Keratinocyte (primary cell): Measurements from ENCODE around the gene DLX2. TPM values are rescaled to one million over a fixed set of nuclear protein-coding genes. Genes with fewer than 3 reads are reported as not detected.

Source experiments
- DNase-seq: peaks from one replicate; pipeline ENCODE4 v3.0.0-alpha.2; 2011; ENCODE audit warnings: low read depth, missing footprints, low spot score
- FAIRE-seq: peaks from 2 replicates; lab custom pipeline; 2011; peaks lifted over from hg19 to GRCh38; lab: Jason Lieb, UNC
- H2AFZ ChIP-seq: 2 replicates; pipeline ENCODE4 v1.6.0; 2012; ENCODE audit warnings: low read length, control low read depth, inconsistent platforms; ENCODE audit not compliant: control insufficient read depth
- H3K27ac ChIP-seq: 2 replicates; pipeline ENCODE4 v1.5.1; 2011; ENCODE audit warnings: low read length; ENCODE audit not compliant: control insufficient read depth, insufficient read depth
- H3K27me3 ChIP-seq: 3 replicates; pipeline ENCODE4 v1.6.0; 2011; ENCODE audit warnings: low read length; ENCODE audit not compliant: control insufficient read depth, insufficient read depth; ENCODE audit errors: extremely low read depth
- H3K36me3 ChIP-seq, 2 experiments: 2 replicates in 1 of 2; 3 replicates in 1 of 2; pipeline ENCODE4 v1.5.1; 2011; ENCODE audit warnings: low read length in 2 of 2, mild to moderate bottlenecking in 1 of 2; ENCODE audit not compliant: control insufficient read depth in 2 of 2, insufficient read depth in 2 of 2; ENCODE audit errors: extremely low read depth in 1 of 2
- H3K4me1 ChIP-seq: 3 replicates; pipeline ENCODE4 v1.5.1; 2011; ENCODE audit warnings: low read length; ENCODE audit not compliant: control insufficient read depth, insufficient read depth; ENCODE audit errors: extremely low read depth
- H3K4me2 ChIP-seq: 3 replicates; pipeline ENCODE4 v1.6.0; 2011; ENCODE audit warnings: low read depth, low read length; ENCODE audit not compliant: control insufficient read depth, insufficient read depth; ENCODE audit errors: extremely low read depth
- H3K4me3 ChIP-seq, 3 experiments: fragments of 200-600 bp in 1 of 3; sonication (generic) in 1 of 3; 2 replicates in 2 of 3; 3 replicates in 1 of 3; pipeline ENCODE4 v1.5.1; 2011 to 2016; ENCODE audit warnings: low read length in 3 of 3, mild to moderate bottlenecking in 3 of 3, control low read depth in 2 of 3, inconsistent platforms in 1 of 3, low read depth in 1 of 3, mixed read lengths in 1 of 3, mixed run types in 1 of 3, moderate library complexity in 1 of 3; ENCODE audit not compliant: control insufficient read depth in 2 of 3, insufficient read depth in 2 of 3; ENCODE audit errors: extremely low read depth in 1 of 3
- H3K79me2 ChIP-seq: 2 replicates; pipeline ENCODE4 v1.6.0; 2012; ENCODE audit warnings: low read length; ENCODE audit not compliant: control insufficient read depth, insufficient read depth
- H3K9ac ChIP-seq: 3 replicates; pipeline ENCODE4 v1.6.0; 2011; ENCODE audit warnings: low read length; ENCODE audit not compliant: control insufficient read depth, insufficient read depth; ENCODE audit errors: extremely low read depth
- H3K9me1 ChIP-seq: 3 replicates; pipeline ENCODE4 v1.6.0; 2011; ENCODE audit warnings: low read length; ENCODE audit not compliant: control insufficient read depth, insufficient read depth; ENCODE audit errors: extremely low read depth
- H3K9me3 ChIP-seq: 2 replicates; pipeline ENCODE4 v1.5.1; 2012; ENCODE audit warnings: low read depth, low read length; ENCODE audit not compliant: control insufficient read depth
- H4K20me1 ChIP-seq: 3 replicates; pipeline ENCODE4 v1.6.0; 2011; ENCODE audit warnings: low read length; ENCODE audit not compliant: control insufficient read depth, insufficient read depth; ENCODE audit errors: extremely low read depth
- EZH2 ChIP-seq: IDR thresholded peaks from one replicate; pipeline ENCODE4 v1.6.1; 2012; ENCODE audit warnings: inconsistent platforms, mild to moderate bottlenecking, low read length, moderate library complexity
- dilution Hi-C: fragments of 300-500 bp; cut with MboI; formaldehyde crosslinking; loops from one replicate; pipeline ENCODE4 v1.7.0; 2020; ENCODE audit warnings: low sequenced_read_pairs; ENCODE audit not compliant: extremely low pct_ligation_motif_present
- polyA plus RNA-seq, 5 experiments: library from polyadenylated mRNA; depleted of rRNA in 3 of 5; stranded (reverse) in 3 of 5; stranded (forward) in 1 of 5; unstranded in 1 of 5; fragments of >200 nt; gene quantifications; 1 replicate in 1 of 5; 2 replicates in 3 of 5; 3 replicates in 1 of 5; pipeline versions ENCODE4 v1.2.1 to v1.2.3, GENCODE V29; 2011 to 2012; ENCODE audit warnings: missing spikeins in 2 of 5, low read depth in 1 of 5, low replicate concordance in 1 of 5
- TF ChIP-seq, protein P1 (sequence below), 3 experiments: IDR thresholded peaks in 1 of 3; conservative IDR thresholded peaks in 1 of 3; optimal IDR thresholded peaks in 1 of 3; 2 replicates in 2 of 3; 3 replicates in 1 of 3; pipeline versions ENCODE3 to v1.5.1; 2011; ENCODE audit warnings: low read length in 3 of 3, mild to moderate bottlenecking in 3 of 3, moderate library complexity in 2 of 3, control low read depth in 1 of 3, inconsistent platforms in 1 of 3; ENCODE audit not compliant: insufficient read depth in 2 of 3; ENCODE audit errors: extremely low read depth in 1 of 3

DLX2 gene
- polyA plus RNA-seq, 1 donor (not counting 4 experiments of a cell fraction or from before 2014, with no cell fraction given) = 0.29 TPM

- TF ChIP-seq, protein P1, sequence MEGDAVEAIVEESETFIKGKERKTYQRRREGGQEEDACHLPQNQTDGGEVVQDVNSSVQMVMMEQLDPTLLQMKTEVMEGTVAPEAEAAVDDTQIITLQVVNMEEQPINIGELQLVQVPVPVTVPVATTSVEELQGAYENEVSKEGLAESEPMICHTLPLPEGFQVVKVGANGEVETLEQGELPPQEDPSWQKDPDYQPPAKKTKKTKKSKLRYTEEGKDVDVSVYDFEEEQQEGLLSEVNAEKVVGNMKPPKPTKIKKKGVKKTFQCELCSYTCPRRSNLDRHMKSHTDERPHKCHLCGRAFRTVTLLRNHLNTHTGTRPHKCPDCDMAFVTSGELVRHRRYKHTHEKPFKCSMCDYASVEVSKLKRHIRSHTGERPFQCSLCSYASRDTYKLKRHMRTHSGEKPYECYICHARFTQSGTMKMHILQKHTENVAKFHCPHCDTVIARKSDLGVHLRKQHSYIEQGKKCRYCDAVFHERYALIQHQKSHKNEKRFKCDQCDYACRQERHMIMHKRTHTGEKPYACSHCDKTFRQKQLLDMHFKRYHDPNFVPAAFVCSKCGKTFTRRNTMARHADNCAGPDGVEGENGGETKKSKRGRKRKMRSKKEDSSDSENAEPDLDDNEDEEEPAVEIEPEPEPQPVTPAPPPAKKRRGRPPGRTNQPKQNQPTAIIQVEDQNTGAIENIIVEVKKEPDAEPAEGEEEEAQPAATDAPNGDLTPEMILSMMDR (optimal IDR thresholded peaks at IDR 0.05 in 1 of 3, IDR thresholded peaks at IDR 0.05 in 1 of 3, conservative IDR thresholded peaks at IDR 0.05 in 1 of 3; ENCODE audit: extremely low read depth in 1 of 3, insufficient read depth in 2 of 3, low read length in 3 of 3) = no peak
- TF ChIP-seq EZH2 = no peak
- Histone ChIP-seq H3K79me2 (no peaks in the 10 kb centered on the region), H2AFZ (no peak overlapping the region), H3K4me3 (no peak overlapping the region), H3K9me1 (no peaks in the 10 kb centered on the region), H3K4me1 (no peaks in the 10 kb centered on the region), H3K4me2 (no peak overlapping the region), H4K20me1 (no peaks in the 10 kb centered on the region), H3K27me3 (no peaks in the 10 kb centered on the region), H3K9me3 (no peaks in the 10 kb centered on the region), H3K9ac (no peak overlapping the region), H3K27ac (no peak overlapping the region), H3K36me3 (no peaks in the 10 kb centered on the region)
- FAIRE-seq = no peak
- dilution Hi-C loops = no loop called here
- DNase-seq = no peak
Observed at GRCh38 chr2:172074254-172074653, 28.4 kb downstream of the DLX2 start.

GRCh38 chr2:172073518-172073917 is 29.2 kb downstream of the DLX2 start:
- FAIRE-seq = no peak
- Histone ChIP-seq H3K27me3 (no peaks in the 10 kb centered on the region), H3K79me2 (no peaks in the 10 kb centered on the region), H2AFZ (no peak overlapping the region), H3K9me1 (no peaks in the 10 kb centered on the region), H3K4me2 (no peak overlapping the region), H4K20me1 (no peaks in the 10 kb centered on the region), H3K9me3 (no peaks in the 10 kb centered on the region), H3K27ac (no peak overlapping the region), H3K4me1 (no peaks in the 10 kb centered on the region), H3K9ac (no peak overlapping the region), H3K4me3 (no peak overlapping the region), H3K36me3 (no peaks in the 10 kb centered on the region)
- TF ChIP-seq, protein P1 (optimal IDR thresholded peaks at IDR 0.05 in 1 of 3, IDR thresholded peaks at IDR 0.05 in 1 of 3, conservative IDR thresholded peaks at IDR 0.05 in 1 of 3; ENCODE audit: extremely low read depth in 1 of 3, insufficient read depth in 2 of 3, low read length in 3 of 3) = no peak
- no peak for TF ChIP-seq EZH2
- dilution Hi-C loops = no loop called here
- DNase-seq = no peak
